Measurements from ENCODE around the gene ALOX12B.
"Not testable (repeated sequence)": the region's sequence is repeated elsewhere in the genome, so short reads cannot be mapped to it uniquely, and the experiment has no call there.

ALOX12B gene

DNA sequence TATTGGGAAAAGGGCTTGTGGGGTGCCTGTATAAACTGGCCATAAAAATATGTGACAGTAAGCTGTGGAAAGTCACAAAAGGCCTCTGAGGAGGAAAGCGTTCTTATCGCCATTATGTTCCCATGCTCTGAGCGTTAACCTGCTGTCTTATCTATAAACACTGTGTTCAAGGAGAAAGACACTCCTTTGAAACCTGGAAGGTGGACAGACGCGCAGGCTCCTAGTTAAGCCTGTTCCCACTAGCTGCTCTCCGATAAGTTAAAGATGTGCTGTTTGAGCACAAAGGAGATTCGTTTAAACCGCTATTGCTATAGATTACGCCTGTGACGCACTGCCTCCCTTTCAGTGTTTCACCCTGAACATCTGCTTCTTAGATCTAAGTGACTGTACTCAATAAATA, 5.2 kb downstream of the ALOX12B start:
- no peak for DNase-seq (ENCODE audit: low read depth)

DNA sequence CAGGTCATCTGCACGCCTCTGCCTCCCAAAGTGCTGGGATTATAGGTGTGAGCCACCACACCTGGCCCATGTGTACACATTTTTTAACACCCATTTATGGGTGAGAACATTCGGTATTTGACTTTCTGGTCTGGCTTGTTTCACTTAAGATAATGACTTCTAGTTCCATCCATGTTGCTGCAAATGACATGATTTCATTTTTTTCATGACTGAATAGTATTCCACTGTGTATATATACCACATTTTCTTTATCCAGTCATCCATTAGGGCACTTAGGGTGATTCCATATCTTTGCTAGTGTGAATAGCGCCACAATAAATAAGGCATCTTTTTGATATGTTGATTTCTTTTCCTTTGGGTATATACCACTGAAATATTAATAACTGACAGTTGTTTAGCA, 5.6 kb downstream of the ALOX12B start:
- DNase-seq (ENCODE audit: low read depth), result no peak

DNA sequence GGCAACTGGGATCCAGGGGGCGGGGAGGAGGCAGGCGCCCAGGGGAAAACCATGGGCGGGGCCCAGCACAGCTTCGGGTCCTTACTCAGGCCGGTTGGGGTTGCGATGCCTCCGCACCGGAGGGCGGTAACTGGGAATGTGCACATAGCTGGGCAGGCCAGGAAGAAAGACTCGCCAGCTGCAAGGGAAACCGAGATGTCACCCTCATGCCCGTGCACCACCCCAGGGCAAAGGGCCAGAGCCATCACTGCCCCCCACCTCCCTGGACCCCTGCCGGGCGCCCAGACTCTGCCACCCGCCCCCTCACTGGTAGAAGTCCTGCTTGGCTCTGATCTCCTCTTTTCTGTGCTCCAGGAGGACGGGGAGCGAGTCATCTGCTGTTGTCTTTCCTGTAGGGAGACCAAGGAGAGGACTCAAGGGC, 6.7 kb downstream of the ALOX12B start:
- DNase-seq (ENCODE audit: low read depth), result no peak

DNA sequence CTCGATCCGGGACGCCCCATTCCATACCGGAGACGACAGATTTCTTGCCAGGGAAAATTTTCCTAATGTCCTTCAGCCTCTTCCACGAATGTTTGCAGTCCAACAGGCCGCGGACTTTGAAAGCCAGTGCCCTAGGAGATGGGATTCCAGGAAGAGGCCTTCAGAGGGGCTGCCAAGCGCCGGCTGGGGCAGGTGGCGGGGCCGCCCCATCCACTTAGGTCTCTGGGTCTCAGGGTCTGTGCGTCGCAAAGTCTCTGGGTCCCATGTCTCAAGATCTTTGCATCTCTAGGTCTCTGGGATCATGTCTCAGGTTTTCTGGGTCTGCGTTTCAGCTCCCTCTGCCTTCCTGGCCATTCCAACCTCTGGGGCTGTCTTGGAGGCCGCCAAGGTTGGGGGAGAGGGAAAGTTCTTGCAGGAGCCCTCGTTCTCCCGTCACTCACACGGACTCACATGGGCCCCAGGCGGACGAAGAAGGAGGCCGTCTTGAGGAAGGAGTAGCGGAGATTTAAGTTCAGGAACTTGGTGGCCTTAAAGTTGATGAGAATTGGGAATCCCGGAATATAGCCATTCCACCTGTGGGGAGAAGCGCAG, 7.2 kb downstream of the ALOX12B start:
- DNase-seq (ENCODE audit: low read depth), result no peak

DNA sequence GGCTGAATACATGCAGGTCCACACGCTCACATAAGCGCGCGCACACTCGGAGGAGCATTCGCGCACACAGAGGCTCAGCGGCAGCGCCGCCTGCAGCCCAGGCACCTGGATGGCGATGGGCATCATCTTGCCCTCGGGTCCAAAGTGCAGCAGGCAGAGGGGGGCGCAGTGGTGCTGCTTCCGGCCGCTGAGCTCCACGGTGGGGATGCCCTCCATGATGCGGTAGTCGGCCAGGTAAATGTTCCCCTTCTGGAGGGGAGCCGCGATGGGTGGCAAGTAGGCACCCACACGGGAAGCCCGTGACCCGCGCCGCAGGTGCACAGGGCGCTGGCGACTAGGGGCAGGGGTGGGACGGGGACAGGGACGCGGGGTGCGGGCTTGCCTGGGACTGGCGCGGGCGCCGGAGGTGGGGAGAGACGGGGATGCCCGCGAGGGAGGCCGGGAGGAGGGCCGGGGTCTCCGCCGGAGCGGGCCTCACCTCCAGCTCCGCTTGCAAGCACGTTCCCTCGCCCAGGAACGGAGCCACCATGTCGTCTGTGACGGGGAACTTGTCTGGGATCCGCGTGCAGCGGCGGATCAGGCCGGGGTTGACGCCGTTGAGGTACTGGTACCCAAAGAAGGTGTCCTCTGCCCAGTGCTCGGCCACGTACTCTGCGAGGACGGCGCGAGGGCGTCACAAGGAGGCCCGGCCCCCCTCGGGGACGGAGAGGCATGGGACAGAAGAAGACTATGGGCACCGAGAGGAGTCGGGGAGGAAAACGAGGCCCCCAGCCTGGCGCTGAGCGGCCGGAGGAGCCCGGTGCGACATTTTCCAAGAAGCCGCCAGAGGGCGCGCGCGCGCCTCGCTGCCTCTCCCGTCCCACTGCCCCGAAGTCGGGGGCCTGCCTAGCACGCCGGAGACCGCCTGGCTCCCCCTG, 8.0 kb downstream of the ALOX12B start:
- peak; percentile 75 for DNase-seq (ENCODE audit: low read depth)

DNA sequence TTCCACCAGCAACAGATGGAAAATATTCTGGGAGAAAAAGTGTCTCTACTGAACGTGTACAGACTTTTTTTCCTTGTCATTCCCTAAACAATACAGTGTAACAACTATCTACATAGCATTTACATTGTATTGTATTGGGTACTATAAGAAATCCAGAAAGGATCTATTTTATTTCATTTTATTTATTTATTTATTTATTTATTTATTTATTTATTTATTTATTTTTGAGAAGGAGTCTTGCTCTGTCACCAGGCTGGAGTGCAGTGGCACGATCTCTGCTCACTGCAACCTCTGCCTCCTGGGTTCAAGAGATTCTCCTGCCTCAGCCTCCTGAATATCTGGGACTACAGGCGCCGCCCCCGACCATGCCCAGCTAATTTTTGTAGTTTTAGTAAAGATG, 9.6 kb downstream of the ALOX12B start:
- not testable (repeated sequence) for DNase-seq (ENCODE audit: low read depth)

DNA sequence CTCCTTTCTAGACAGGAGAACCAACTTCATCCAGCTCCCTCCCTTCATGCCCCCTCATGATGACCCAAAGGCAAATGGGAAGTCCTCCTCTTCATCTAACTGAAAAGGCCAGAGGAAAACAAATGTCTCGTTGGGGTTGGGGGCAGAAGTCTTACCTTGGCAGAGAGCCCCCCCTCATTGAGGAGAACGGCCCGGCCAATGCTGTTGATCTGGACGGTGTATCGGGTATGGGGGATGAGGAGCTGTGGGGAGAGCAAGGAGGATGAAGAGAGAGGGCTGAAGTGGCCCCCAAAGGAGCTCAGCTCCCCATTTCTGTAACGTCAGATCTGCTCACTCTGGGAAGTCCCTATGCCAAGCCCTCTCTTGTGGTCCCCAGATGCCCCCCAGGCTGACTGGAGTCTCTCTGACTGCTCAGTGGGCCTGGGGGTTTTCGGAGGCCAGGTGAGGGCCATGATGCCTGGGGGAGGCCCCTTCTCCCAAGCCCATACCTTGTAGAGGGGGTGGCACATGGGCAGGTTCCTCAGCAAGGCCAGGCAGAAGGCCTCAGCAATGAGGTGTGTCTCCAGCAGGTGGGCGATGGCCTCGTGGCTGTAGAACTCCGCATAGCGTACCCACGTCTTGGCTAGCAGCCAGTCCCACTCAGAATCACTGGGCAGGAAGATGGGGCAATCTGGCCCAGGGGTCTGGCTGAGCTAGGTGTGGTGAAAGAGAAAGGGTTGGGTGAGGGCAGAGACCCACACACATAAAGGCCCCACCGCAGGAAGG, 10.8 kb downstream of the ALOX12B start:
- DNase-seq (ENCODE audit: low read depth), result no peak

DNA sequence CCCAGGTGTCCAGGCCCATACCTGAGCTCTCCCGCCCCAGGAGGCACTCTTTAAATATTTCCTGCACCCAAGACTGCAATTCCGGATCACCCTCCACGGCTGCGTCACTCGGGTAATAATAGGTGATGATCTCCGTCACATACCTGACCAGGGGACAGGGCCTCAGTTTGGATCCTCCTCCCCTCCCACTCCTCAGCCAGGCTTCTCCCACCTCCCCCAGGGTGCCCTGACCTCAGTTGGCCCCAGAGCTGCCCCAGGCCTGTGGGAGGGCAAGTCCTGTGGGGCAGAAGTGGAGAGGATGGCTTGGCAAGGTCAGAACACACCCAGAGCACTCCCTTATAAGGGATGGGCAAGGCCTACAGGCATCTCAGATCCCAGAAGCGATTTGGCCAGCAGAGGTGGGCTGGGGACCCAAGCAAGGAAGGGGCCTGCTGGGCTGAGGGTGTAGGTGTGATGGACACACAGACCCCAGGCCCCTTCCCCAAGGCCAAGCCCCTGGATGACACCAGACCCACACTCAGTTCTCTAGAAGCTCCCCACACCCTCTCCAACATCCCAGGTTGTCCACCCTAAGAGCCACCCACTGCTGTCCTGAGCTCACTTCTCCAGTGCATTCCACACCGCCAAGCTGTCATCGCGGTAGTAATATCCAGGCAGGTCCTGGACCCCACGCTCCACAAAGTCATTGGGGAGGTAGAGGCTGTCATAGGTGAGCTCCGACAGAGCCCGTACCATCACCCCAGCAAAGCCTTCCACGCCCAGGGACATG, 11.8 kb downstream of the ALOX12B start:
- DNase-seq (ENCODE audit: low read depth), result no peak

DNA sequence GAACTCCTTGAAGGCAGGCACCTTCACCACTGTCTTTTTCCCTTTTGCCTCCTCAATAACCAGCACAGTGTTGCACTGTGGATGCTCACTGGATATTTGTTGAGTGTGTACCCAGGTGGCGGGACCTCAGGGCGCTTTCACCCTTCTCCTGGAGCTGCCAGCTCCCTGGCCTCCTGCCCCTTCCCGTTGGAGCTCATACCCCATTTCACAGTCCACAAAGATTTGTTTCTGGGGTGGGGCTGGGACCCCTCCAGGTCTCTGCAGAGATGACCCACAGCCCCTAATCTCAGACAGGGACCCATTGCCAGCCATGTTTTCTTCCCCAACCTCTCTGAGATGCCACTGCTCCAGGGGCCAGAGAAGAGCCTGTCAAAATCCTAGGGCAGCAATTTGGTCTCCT, 12.4 kb downstream of the ALOX12B start:
- no peak for DNase-seq (ENCODE audit: low read depth)

DNA sequence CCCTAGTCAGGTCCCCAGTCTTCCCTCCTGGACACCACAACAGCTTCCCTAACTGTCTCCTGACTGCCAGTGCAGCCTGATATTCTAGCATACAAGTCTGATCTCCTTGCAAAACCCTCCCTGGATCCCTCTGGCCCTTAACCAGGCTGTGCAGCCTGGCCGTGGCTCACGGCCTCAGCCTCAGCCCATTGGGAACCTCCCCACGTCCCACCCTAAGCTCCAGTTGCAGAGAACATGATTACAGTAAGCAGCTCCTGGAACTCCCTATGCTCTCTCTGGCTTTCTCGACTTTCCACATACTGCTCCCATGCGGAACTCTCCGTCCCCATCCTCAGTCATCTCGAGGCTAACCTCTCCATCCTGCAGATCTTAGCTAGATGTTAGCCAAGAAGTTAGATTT, 13.0 kb downstream of the ALOX12B start:
- DNase-seq (ENCODE audit: low read depth), result no peak

DNA sequence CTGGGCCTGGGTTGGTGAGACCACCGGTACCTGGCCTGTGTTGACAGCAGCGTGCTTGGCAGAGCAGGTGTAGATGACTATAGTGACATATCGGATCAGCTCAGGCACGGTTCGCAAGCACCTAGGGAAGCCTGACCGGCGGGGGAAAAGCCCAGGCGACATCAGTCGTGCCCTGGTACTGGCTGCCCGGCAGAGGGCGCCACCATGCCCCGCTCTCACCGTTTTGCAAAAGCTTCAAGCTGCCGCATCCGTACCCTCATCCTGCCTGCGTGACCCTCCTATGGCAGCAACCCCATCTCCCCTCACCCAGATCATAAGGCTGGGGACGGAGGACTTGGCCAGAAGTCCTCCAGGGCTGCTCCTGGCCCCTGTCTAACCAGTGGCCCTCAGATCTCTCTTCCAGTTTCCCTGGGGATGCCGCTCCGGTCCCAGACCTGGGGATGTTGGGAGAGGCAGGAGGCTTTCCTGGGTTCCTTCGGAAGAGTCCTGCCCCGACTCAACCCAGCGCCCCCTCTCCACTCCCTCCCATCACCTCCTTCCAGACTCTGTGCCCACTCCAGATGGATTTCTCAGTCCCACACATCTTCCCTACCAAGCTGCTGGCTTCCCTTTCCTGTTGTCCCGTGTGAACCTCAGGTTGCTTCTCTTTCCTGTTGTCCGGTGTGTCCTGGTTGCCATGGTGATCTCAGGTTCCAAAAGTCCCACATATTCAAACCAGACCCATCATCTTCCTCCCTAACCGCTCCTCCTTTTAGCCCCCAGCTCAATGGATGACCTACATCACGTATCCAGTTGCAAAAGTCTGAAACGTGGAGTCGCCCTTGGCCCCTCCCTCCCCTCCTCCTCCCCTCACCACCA, 13.7 kb downstream of the ALOX12B start:
- DNase-seq (ENCODE audit: low read depth), result peak; percentile 77

DNA sequence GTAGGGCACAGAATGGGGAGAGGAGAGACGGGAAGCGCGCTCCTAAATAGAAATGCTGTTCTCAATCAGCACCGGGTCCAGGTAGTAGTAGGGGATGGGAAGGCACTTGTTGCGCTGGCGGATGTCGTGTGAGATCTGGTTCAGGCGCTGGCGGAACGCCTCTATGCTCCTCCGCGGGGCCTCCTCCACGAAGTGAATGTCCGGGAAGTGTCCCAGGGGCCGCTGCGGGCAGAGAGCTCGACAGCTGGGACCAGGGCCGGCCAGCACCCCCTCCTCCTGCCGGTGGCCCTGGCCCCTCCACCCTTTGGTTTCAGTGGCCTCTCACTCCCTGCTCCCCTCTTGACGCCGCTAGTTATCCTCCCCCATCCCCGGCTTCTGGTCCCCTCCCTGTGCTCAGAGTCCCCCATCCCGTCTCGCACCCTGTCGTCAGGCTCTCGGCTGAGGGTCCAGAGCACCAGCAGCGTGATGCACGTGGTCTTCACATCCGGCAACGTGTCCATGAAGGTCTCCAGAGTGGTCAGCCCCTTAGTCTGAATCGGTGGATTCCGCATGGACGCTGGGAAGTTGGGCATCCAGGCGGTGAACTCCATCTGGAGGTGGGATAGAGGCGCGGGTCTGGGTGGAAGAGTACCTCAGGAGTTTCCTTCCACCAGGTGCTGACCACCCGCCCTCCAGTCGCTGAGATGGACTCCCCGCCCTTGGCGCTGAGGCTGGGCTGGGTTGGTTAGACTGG, 14.6 kb downstream of the ALOX12B start:
- DNase-seq (ENCODE audit: low read depth), result no peak

DNA sequence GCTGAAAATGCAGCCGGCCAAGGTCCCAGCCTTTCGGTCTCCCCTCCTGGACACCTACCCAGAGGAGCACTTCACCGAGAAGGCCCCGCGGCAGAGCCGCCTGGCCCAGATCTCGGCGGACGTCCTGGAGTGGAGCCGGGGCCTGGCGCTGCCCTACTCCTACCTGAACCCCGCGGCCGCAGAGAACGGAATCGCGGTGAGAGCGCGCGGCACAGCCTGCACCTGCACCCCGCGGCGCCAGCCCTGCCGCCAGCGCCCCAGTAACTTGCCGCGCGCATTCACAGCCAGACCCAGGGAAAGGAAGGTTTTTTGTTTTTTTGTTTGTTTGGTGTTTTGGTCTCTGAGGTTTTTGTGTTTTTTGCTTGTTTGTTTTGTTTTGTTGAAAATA, 15.2 kb downstream of the ALOX12B start:
- DNase-seq (ENCODE audit: low read depth), result no peak

DNA sequence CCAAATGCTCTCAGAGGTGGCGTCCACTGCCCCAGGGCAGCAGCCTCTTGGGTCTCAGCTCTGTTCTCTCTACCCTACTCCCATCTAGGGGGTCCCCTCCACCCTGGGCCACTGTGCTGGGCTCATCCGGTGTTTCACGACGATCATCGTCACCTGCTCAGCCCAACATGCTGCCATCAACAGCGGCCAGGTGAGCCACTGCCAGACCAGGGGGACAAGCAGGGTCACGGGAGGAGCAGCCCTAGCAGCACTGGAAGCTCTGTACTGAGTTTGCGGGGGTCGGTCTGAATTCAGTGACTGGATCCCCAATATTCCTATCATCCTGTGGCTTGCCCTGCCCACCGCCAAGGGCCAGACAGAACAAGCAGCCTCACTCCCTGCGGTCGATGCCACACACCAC, 16.0 kb downstream of the ALOX12B start:
- DNase-seq (ENCODE audit: low read depth), result no peak

DNA sequence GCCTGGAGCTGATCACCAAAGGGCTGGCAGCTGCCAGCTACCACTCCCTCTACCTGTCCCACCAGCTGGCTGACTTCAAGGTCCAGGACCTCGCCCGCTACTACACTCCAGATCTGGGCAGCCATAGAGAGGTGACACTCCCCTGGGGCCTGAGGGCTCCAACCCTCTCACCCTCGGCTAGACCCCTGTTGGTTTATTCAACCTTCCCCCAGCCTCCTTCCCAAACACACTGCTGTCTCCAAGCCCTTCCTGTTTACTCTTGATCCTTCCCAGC, 18.0 kb downstream of the ALOX12B start:
- no peak for DNase-seq (ENCODE audit: low read depth)

DNA sequence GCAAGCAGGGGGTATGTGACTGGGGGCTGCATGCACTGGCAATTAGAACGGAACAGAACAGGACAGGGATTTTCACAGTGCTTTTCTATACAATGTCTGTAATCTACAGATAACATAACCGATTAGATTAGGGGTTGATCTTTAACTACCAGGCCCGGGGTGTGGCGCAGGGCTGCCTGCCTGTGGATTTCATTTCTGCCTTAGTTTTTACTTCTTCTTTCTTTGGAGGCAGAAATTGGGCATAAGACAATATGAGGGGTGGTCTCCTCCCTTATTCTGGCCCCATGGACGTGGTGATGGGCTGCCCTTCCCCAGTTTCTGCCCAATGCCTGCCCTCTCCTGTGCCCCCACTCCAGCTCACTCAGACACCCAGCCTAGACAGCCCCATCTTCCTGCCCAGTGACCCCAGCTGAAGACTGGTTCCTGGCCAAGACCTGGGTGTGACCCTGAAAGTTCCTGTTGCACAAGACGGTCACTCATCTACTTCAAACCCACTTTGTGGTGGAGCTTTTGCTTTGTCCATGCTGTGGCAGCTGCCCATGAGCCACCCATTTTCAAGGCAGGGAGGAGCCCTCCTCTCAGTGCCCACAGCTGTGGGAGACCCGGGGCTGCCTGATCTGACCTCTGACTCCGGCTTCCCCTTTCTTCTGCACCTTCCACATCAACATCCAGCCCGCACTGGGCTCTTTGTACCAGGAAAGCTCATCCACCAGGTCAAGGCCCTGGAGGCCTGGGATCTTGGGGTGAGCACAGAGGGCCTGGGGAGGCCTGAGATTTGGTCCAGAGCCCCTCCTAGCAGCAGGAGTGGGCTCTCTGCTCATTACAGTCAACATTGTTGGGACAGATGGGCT, 18.6 kb downstream of the ALOX12B start:
- no peak for DNase-seq (ENCODE audit: low read depth)

DNA sequence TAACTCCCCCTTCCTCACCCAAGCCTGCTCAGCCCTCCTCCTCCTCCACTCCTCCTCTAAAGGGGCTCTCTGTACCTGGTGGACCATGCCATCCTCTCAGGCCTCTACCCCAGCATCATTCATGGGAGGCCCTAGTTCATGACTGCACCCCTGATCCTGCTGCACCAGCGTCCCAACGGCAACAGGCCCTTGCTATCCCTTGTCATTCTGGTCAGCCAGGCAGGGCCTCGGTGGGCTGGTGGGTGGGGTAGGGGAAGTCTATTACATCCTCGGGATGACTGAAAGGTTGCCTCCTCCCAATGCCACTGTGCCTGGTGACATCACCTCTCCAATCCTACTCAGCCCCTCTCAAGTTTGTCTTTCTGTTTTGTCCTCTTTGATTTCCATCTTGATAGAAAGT, 19.7 kb downstream of the ALOX12B start:
- no peak for DNase-seq (ENCODE audit: low read depth)

DNA sequence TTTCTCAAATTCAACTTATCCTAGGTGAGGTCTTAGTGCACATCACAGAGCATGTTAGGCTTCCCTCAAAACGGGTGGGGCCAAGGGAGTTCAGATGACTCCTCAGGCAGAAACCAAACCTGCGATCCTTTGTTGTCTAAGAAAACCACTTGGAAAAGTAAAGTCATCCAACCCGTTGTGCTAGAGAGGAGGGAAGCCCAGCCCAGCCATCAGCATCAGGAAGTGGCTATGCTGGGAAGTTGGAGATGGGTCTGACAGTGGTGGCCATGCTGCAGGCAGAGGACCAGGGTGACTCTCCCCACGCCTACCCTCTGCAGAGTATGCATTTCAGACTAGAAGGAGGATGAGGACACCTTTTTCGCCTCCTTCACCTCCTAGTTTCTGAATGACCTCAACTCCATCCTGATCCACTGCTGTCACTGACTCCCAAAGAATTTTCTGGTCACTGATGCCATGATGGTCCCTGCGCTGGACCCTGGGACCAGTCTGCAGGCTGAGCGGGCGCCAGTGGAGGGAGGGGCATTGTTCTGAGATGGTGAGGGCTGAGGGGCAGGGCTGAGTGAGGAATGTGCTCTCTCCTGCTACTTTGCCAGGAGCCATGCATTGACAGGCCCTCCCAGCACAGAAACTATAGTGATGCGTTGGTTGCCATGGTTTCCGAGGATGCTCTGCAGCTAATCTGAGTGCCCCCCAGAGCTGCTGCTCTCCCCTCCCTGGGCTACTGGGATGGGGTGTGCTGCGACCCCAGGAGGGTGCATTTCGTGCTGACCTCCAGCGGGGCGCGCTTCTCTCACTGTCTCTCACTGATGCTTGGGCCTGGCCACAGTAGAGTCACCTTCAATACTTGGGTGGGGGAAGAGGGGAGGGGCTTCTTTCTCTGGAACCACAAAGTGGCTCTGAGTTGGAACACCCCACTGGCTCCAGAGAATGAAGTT, 20.4 kb downstream of the ALOX12B start:
- DNase-seq (ENCODE audit: low read depth), result no peak

DNA sequence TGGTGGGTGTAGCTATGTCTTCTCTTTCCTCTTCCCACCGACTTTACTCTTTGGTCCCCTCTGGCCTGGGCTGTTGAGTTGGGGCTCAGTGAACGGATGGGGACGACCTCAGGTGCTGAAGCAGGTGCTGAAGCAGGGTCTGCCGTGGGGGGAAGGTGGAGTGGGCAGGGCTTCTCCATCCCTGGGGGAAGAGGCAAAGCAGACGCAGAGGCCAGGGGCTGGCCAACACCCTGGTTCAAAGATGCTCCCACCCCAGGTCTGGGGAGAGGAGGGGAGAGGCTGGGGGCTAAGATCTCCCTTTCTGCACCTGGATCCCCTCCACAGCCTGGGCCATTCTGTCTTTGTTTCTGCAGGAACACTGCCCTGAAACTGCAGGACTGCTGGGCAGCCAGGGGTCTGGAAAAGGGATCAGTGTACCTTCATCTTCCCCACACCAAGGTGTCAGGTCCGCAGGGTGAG, 22.9 kb downstream of the ALOX12B start:
- no peak for DNase-seq (ENCODE audit: low read depth)
